OCI-LY7 (cell line): ENCODE measurements around the gene CXCL1.

Source experiments
- CTCF ChIP-seq: fragments of 200-600 bp; sonication (generic); conservative IDR thresholded peaks from 2 replicates; pipeline ENCODE4 v1.5.1; 2014; ENCODE audit warnings: mild to moderate bottlenecking, antibody characterized with exemption, low read length, moderate library complexity, mixed read lengths
- EZH2phosphoT487 ChIP-seq: fragments of 200-600 bp; sonication (generic); IDR thresholded peaks from 2 replicates; pipeline ENCODE4 v1.6.1; 2018; ENCODE audit warnings: low read depth, borderline replicate concordance, mild to moderate bottlenecking, mixed run types, antibody characterized with exemption, low read length, moderate library complexity, mixed read lengths

- no peak for TF ChIP-seq CTCF
- TF ChIP-seq EZH2phosphoT487, result no peak
These were observed 8.3 kb upstream of the CXCL1 start for GRCh38 chr4:73860917-73861316.
